SU-DHL-6 (cell line): Measurements from ENCODE around the gene NTRK2.

Experiments used
- EZH2phosphoT487 ChIP-seq: fragments of 200-600 bp; sonication (generic), shearing (Covaris generic); conservative IDR thresholded peaks from 2 replicates; pipeline ENCODE4 v1.6.1; 2018; ENCODE audit warnings: mild to moderate bottlenecking, antibody characterized with exemption, low read length, moderate library complexity, mixed read lengths
- TF ChIP-seq, protein P1 (sequence below): fragments of 200-600 bp; sonication (generic); IDR thresholded peaks from one replicate; pipeline ENCODE4 v1.5.1; 2017; ENCODE audit warnings: antibody characterized with exemption, mild to moderate bottlenecking, low read length, moderate library complexity; ENCODE audit not compliant: insufficient read depth, poor library complexity, severe bottlenecking

DNA sequence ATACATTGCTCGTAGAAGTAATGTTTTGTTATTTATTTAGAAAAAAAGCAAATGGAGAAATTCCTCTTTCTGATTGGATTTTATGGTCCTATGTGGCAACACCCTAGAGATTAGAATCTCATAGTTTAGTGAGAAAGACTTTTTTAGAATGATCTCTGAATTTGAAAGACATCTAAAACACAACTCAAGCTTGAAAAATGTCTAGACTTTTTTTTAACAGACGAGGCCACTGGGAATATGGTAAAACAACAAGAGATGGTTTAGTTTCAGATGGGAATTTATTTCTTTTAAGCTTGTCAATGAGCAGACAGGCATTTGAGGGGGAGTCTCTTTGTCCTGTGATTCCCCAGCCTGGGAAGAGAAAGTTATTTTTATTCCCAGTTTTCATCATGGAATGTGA is 122.1 kb downstream of the NTRK2 start:
- TF ChIP-seq, protein P1, sequence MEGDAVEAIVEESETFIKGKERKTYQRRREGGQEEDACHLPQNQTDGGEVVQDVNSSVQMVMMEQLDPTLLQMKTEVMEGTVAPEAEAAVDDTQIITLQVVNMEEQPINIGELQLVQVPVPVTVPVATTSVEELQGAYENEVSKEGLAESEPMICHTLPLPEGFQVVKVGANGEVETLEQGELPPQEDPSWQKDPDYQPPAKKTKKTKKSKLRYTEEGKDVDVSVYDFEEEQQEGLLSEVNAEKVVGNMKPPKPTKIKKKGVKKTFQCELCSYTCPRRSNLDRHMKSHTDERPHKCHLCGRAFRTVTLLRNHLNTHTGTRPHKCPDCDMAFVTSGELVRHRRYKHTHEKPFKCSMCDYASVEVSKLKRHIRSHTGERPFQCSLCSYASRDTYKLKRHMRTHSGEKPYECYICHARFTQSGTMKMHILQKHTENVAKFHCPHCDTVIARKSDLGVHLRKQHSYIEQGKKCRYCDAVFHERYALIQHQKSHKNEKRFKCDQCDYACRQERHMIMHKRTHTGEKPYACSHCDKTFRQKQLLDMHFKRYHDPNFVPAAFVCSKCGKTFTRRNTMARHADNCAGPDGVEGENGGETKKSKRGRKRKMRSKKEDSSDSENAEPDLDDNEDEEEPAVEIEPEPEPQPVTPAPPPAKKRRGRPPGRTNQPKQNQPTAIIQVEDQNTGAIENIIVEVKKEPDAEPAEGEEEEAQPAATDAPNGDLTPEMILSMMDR = no peak
- no peak for TF ChIP-seq EZH2phosphoT487
